Stimulated activated CD4-positive, alpha-beta T cell treated with anti-CD3 and anti-CD28 coated beads, TNF-alpha, amount 100 ng/mL, for 48 hours (primary cell): ENCODE measurements around the gene CFAP100.

ENCODE experiments used
- DNase-seq, 3 donors: peaks; one replicate each; pipeline ENCODE4 v3.0.0-alpha.2; 2020; ENCODE audit warnings: low read depth in 3 of 3

Gene CFAP100

DNA sequence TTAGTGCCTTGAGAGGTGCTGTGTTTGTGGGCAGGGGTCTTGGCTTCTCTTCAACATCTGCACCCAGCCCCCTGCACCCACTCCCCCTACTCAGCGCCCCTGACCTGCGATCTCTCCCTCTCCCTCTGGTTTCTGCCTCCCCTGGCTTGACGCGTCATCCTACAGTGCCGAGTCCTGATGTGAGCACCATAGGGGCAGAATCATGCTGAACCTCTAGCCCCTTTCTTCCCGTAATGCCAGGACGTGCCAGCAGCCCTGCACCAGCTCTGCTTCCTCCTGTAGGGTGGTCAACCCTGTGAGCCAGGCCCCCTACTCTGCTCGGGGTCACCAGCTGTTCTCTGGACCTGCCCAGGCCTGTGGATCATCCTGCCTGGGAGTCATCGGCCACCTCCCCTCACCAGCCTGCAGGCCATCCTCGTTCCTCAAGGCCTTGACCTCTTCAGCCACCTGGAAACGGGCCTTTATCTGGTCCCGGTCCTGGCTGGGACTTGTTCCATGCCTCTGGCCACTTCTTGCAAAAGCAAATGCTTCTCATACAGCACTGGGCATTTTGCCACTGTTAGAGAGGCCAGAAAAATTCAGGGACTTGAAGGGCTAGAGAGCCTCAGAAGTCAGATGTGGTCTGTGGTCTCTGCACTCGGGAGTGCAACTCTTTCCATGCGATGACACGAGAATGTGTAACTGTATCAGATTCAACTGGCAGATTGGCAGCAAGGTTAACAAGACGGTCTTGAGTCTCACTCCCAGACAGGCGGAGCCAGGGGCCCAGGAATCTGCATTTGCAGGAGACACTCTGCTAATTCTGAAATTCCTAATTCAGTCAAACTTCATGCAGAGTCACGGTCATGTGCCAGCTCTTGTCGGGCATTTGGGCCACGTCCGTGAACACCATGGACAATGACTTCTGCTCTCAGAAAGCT is 20.8 kb upstream of the CFAP100 start:
- no peak for DNase-seq

- no peak for DNase-seq
These were observed 18.8 kb upstream of the CFAP100 start for GRCh38 chr3:126375835-126376331.

DNA sequence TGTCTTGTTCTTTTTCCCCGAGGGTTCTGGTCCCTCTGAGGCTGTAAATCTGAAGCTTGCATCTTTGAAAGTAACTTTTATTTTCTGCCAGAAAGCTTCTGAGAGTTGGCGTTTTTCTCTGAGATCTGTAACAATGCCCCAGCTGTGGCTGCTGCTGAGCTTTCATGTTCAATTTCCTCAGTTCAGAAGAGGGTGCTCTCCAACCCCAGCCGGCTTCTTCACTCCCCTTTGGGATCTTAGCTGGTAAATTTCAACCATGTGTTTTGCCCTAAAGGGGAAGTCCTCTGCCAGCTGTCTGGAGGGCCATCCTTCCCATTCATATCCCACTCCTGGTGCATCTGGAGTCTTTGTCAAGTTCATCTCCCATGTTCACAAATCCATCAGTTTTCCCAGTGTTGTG is 18.3 kb upstream of the CFAP100 start:
- DNase-seq = no peak

DNA sequence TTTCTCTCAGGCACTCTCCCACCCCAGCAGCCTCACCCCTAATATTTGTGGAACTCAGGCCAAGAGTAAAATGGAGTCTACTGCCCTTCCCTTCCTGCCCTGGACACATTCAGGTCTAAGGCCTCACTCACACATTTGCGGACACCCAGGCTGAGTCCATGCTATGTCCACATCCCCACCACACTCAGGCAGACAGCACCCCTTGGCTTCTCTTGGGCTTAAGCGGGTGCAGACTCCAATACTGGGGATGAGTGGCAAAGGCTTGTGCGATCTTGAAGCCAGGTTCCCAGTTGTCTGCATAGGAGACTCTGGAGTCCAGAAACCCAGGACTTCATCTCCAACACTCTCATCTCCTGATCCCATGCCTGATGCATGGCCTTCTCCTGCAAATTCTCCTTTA is 17.5 kb upstream of the CFAP100 start:
- no peak for DNase-seq

DNA sequence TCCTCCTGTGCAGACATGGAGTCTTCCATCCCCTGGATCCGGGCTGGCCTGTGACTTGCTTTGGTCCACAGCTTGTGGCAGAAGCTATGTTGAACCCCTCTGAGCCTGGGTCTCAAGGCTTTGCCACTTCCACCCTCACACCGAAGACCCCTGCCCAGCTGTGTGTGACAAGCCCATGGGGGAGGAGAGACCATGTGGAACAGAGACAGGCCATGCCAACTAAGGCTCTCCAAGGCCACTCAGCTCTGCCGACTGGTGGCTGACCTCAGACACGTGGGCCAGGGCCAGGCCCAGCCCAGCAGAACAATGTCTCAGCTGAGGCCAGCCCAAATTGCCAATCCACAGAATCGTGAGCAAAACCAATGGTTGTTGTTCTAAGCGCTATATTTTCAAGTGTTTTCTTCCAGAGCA is 16.4 kb upstream of the CFAP100 start:
- no peak for DNase-seq

GRCh38 chr3:126380011-126380768 is 14.5 kb upstream of the CFAP100 start:
- DNase-seq = no peak

GRCh38 chr3:126381966-126382365 is 12.7 kb upstream of the CFAP100 start:
- DNase-seq = no peak

- DNase-seq = peak; percentile 16 to 27 (median 21)
These were observed 5.5 kb upstream of the CFAP100 start for GRCh38 chr3:126389112-126389793.

DNA sequence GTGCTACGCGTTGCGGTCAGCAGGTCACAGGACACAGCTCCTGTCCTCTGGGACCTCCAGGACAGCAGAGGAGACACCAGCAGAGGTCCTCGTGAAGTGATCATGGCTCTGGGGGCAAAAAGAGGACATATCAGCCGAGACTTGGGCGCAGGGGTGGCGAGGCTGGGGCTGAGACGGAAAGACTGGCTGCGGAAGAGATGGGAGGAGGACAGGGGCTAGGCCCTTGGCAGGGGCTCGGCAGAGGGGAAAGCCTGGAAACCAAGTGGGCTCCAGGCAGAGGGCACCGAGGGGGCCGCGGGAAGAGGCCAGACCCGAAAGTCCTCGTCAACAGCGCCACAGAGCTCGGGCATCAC is 4.9 kb upstream of the CFAP100 start:
- DNase-seq = no peak

- DNase-seq = no peak
These were observed 4.5 kb upstream of the CFAP100 start for GRCh38 chr3:126390201-126390600.

DNA sequence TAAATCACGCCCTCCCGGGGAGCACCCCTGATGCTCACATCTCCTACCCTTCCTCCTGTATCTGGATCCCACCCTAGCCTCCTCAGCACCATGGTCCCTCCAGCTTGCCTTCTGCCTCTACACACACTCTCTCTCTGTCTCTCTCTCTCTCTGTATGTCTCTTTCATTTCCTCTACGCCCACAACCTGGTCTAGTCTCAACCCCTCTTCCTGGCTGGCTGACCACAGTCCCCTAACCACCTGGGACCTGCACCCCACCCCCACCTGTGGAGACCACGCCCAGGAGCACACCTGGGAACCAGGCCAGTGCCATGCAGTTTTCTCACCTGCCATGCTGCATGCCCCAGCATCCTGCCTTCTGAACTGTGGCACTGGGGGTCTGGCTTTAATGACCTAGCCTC is 4.0 kb upstream of the CFAP100 start:
- no peak for DNase-seq

- no peak for DNase-seq
These were observed 3.1 kb upstream of the CFAP100 start for GRCh38 chr3:126391631-126392030.

DNA sequence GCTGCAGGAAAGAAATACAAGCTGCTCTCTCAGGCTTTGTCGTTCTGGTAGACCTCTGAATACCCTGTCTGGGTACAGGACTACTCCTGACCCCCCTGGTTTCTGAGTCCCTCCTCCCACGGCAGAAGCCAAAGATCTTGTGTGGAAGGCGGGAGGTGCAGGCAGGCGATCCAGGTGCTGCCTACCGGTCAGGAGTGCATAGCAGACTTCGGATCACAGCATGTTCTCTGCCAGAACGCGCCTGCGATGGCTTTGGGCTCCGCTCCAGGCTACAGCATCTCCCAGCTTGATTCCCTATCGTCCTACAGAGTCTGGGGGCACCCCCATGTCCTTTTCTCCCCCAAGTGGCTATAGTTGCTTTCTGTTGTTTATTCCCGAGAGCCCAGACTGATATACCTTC is 2.5 kb upstream of the CFAP100 start:
- DNase-seq = no peak

DNA sequence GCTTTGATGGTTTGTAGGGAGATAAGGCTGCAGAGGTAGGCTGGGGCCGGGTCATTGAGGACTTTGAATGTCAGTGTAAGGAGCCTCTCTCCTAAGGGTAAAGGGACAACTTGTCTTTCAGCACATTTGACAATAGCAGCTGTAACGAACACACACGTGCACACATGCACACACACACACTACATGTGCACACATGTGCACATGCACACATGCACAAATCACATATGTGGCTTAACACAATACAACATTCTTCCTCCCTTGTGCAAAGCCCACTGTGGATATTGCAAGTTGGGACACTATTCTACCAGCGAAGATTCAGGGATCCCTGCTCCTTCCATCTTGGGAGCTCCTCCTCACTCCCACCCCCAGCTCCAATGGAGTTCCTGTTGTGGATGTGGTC is 1.1 kb upstream of the CFAP100 start:
- DNase-seq = no peak

- DNase-seq = no peak
These were observed 240 bp downstream of the CFAP100 start for GRCh38 chr3:126394977-126395321.

DNA sequence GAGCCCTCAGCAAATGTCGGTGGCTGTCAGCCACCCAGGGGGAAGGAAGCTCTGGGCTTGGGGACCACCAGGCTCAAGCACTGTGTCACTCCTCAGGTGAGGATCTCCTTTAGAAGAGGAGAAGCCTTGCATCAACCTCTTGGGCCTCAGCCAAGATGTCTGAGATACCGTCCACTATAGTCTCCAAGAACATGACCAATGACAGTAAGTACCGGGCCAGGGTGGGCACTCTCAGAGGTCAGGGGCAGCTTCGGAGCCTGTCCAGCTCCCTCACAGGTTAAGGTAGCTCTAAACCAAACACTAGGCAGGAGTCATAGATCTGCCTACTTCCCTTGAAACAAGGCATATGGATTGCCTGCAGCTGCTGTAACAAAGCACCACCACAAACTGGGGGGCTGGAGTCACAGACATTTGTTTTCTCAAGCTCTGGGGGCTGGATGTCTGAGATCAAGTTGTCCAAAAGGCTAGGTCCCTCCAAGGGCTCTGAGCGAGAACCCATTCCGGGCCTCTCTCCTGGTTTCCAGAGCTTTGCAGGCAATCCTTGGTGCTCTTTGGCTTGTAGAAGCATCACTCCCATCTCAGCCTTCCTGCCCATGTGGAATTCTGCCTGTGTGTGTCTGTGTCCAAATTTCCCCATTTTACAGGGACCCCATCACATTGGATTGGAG is 1.3 kb downstream of the CFAP100 start:
- DNase-seq = no peak

- no peak for DNase-seq
These were observed 1.8 kb downstream of the CFAP100 start for GRCh38 chr3:126396536-126396935.

GRCh38 chr3:126397610-126398422 is 3.1 kb downstream of the CFAP100 start:
- DNase-seq = no peak

- DNase-seq = no peak
These were observed 4.0 kb downstream of the CFAP100 start for GRCh38 chr3:126398423-126399350.

- no peak for DNase-seq
These were observed 4.6 kb downstream of the CFAP100 start for GRCh38 chr3:126399351-126399735.
